ENCODE data around the gene PLD4.

The PLD4 gene

GRCh38 chr14:104973135-104973384 is 48.4 kb downstream of the PLD4 start:
- TF ChIP-seq POLR2AphosphoS5 (IDR thresholded peaks at IDR 0.05; ENCODE audit: low read depth) (no peak), GABPA (IDR thresholded peaks at IDR 0.05; ENCODE audit: low read depth) (no peak), SPI1 (IDR thresholded peaks at IDR 0.05; ENCODE audit: borderline replicate concordance, low read depth) (no peak), REST (IDR thresholded peaks at IDR 0.05; ENCODE audit: insufficient replicate concordance, low read depth) (no peak), CTCF (IDR thresholded peaks at IDR 0.05; ENCODE audit: insufficient read depth, low read length) (no peak)
- H3K27me3 ChIP-seq (ENCODE audit: insufficient read depth, poor library complexity, severe bottlenecking): peaks cover 24% of the 10 kb centered on the region
- no peak overlapping the region for H3K4me3 ChIP-seq (replicated peaks; ENCODE audit: insufficient read depth, low read length)
- H3K27ac ChIP-seq (replicated peaks): no peak overlapping the region
- no peak for DNase-seq (ENCODE audit: low read depth in 1 of 2, low spot score in 1 of 2)

- DNase-seq (ENCODE audit: low read depth in 1 of 2, low spot score in 1 of 2): no peak
- peaks cover 21% of the 10 kb centered on the region for H3K27me3 ChIP-seq (ENCODE audit: insufficient read depth, poor library complexity, severe bottlenecking)
- no peak for TF ChIP-seq REST (IDR thresholded peaks at IDR 0.05; ENCODE audit: insufficient replicate concordance, low read depth)
- TF ChIP-seq CTCF (IDR thresholded peaks at IDR 0.05; ENCODE audit: insufficient read depth, low read length): no peak
- no peak for TF ChIP-seq POLR2AphosphoS5 (IDR thresholded peaks at IDR 0.05; ENCODE audit: low read depth)
- TF ChIP-seq GABPA (IDR thresholded peaks at IDR 0.05; ENCODE audit: low read depth): no peak
- TF ChIP-seq SPI1 (IDR thresholded peaks at IDR 0.05; ENCODE audit: borderline replicate concordance, low read depth): no peak
- H3K27ac ChIP-seq (replicated peaks): no peak overlapping the region
- H3K4me3 ChIP-seq (replicated peaks; ENCODE audit: insufficient read depth, low read length): no peak overlapping the region
Measured at GRCh38 chr14:104973385-104974145, 48.9 kb downstream of the PLD4 start.

- H3K4me3 ChIP-seq (replicated peaks; ENCODE audit: insufficient read depth, low read length): no peak overlapping the region
- no peak overlapping the region for H3K27ac ChIP-seq (replicated peaks)
- H3K27me3 ChIP-seq (ENCODE audit: insufficient read depth, poor library complexity, severe bottlenecking): peaks cover 19% of the 10 kb centered on the region
- TF ChIP-seq SPI1 (IDR thresholded peaks at IDR 0.05; ENCODE audit: borderline replicate concordance, low read depth) (no peak), GABPA (IDR thresholded peaks at IDR 0.05; ENCODE audit: low read depth) (no peak), POLR2AphosphoS5 (IDR thresholded peaks at IDR 0.05; ENCODE audit: low read depth) (no peak), REST (IDR thresholded peaks at IDR 0.05; ENCODE audit: insufficient replicate concordance, low read depth) (no peak), CTCF (IDR thresholded peaks at IDR 0.05; ENCODE audit: insufficient read depth, low read length) (no peak)
- DNase-seq (ENCODE audit: low read depth in 1 of 2, low spot score in 1 of 2): no peak
Measured at GRCh38 chr14:104974146-104974541, 49.5 kb downstream of the PLD4 start.
